Stromal cell of bone marrow (primary cell): Measurements from ENCODE around the gene LUZP4.
"Not testable (repeated sequence)": the region's sequence is repeated elsewhere in the genome, so short reads cannot be mapped to it uniquely, and the experiment has no call there.

Source experiments
- DNase-seq: peaks from one replicate; pipeline ENCODE4 v3.0.0-alpha.2; 2012; ENCODE audit warnings: low read depth

Gene LUZP4

GRCh38 chrX:115337491-115338144 lies 48.1 kb downstream of the LUZP4 start:
- DNase-seq, result peak; percentile 71

GRCh38 chrX:115339441-115340025 lies 50.0 kb downstream of the LUZP4 start:
- no peak for DNase-seq

GRCh38 chrX:115341421-115341820 lies 51.9 kb downstream of the LUZP4 start:
- DNase-seq, result no peak

DNA sequence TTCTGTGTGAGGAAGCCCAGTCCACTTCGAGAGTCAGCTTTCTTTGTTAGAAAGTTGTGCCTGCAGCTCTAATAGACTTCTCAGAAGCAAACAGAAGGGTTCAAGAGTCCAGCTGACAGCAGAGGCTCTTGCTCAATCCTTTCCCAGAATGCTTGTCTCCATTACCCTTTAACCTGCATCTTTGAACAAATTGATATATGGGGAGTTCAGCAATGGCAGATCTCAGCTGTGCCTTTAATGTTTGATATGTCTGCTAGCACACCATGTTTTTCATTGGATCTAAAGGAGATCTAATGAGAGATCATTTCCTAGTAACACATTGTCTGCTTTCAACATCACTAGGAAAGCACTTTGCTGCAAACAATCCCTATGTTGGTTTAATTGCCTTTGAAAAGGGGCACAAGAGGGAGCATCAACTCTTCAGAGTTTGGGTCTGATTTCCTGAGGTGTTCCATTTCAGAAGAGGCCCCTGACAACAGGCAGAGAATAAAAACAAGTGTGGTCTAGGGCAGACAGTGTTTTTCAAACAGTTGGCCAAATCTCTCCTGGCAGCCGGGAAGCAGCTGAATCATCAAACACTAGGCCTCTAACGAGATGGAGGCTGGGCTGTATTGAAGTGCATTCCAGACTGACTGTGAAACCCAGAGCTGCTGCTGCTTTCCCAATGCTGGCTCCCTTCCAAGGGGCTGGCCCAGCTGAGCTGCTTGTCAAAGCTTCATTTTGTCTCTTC lies 55.5 kb downstream of the LUZP4 start:
- peak; percentile 94 for DNase-seq

- DNase-seq, result no peak
Measured at GRCh38 chrX:115345615-115346014, 56.1 kb downstream of the LUZP4 start.

GRCh38 chrX:115346738-115347137 lies 57.2 kb downstream of the LUZP4 start:
- DNase-seq, result not testable (repeated sequence)

DNA sequence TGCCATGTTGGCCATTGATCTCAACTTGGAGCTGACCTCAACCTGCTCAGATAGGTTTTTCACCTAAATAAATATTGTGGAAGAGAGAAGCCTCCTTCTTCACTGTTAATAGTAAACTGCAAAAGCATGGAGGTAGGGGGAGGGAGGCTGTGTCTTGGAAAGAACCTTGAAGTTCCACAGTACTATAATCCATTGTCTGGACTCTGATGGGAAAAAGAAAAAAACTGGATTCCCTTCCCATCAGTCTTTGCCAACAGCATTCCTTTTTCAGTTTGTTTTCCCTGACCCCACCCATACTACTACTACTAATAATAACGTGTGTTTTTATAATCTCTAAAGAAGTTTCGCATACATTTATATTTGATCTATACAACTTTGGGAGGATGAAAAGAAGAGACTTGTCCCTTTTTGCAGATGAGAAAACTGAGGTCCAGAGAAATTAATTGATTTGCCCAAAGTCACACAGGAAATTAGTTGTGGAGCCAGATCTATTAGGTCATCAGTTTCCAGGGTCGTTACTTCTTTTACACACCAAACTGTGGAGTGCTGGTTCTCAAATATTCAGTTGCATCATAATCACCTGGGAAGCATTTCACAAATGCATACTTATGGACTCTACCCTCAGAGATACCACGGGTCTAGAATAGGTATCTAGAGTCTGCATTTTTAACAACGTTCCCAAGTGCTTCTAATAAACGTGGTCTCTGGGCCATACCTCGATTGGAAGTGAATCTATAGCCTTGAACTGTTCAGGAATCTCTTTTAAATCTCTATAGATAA lies 59.1 kb downstream of the LUZP4 start:
- no peak for DNase-seq

GRCh38 chrX:115350711-115351381 lies 61.3 kb downstream of the LUZP4 start:
- no peak for DNase-seq

GRCh38 chrX:115356369-115356768 lies 66.9 kb downstream of the LUZP4 start:
- no peak for DNase-seq
